ENCODE data around the gene GATM. TPM values are rescaled to one million over a fixed set of nuclear protein-coding genes. Genes with fewer than 3 reads are reported as not detected.
"Not testable (repeated sequence)": the region's sequence is repeated elsewhere in the genome, so short reads cannot be mapped to it uniquely, and the experiment has no call there.

The GATM gene
- total RNA-seq, 3 donors from 2014 or later (not counting 1 experiment from before 2014, with no cell fraction given) = 1.3 to 2.1 (median 2.0) TPM

DNA sequence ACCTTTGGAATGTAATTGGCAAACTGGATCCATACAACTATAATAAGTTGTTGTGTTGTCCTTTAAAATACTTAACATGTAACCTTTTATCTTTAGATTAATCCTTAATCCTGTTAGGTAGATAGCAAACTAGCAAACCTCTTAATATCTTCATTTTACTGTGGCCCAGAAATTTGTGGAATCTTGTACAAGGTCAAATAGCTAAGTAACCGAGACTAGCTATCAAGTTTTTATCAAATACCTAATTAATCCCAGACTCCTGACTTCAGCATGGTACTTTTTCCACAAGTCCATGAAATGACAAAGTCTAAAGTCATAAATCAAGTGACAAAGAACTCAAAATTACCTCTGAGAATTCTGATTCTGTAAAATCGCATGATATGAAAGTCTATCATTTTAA lies 4.4 kb downstream of the GATM start:
- 90% methylated on average over 1 of the region's 2 CpGs for WGBS (ENCODE audit: insufficient coverage)
- ATAC-seq = no peak

DNA sequence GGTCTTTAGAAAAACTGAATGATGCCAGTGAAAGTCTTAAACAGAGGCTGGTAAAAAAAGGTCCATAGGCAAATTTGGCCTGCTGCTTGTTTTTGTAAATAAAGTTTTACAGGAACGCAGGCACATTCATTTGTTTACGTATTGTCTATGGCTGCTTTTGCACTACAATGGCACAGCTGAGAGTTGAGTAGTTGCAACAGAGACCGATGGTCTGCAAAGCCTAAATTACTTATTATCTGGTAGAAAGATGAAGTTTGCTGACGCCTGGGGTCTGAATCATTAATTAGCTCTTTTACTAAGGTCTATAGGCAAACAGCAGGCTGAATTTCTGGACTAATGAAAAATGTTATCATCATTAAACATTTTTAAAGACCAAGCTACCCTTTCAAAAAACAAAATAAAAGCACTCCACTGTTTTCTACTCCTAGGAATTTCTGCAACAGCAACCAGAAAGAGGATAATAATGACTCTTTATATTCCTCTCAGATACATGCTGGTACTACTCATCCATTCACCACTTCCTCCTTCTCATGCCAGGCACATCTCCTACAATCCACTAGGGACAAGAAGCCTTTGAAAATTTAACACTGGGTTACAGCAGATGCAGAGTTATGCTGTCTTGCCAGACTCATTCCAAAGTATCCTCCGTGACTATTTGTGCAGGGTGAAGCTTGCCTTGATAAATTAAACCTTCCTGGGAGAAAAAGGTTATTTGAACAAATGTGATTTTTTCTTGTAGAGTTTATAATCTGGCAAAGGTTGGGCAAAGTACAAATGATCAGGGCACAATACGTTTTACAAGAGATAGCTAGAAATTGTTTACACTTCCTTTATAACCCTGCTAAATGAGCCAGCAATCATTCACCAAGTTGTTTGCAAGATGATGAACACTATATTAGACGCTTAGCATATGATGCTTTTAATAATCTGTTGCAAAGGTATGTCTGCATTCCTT lies 6.0 kb downstream of the GATM start:
- no peaks in the 10 kb centered on the region for H3K4me1 ChIP-seq (ENCODE audit: control insufficient read depth, insufficient read depth, low read length)
- Mint-ChIP-seq H3K36me3 (no peaks in the 10 kb centered on the region), H3K27ac (no peak overlapping the region), H3K27me3 (ENCODE audit: low read depth in 2 of 2) (peaks cover 23 to 24% of the 10 kb centered on the region in 2 donors), H3K4me1 (peaks cover 11 to 13% of the 10 kb centered on the region in 2 donors), H3K9me3 (no peaks in the 10 kb centered on the region), H3K4me3 (no peak overlapping the region)
- no peak overlapping the region for H3K27ac ChIP-seq (ENCODE audit: low read length)
- no peaks in the 10 kb centered on the region for H3K36me3 ChIP-seq (ENCODE audit: control insufficient read depth, insufficient read depth, low read length)
- intact Hi-C loops (cut with micrococcal nuclease) = no loop called here
- TF ChIP-seq, protein P1, sequence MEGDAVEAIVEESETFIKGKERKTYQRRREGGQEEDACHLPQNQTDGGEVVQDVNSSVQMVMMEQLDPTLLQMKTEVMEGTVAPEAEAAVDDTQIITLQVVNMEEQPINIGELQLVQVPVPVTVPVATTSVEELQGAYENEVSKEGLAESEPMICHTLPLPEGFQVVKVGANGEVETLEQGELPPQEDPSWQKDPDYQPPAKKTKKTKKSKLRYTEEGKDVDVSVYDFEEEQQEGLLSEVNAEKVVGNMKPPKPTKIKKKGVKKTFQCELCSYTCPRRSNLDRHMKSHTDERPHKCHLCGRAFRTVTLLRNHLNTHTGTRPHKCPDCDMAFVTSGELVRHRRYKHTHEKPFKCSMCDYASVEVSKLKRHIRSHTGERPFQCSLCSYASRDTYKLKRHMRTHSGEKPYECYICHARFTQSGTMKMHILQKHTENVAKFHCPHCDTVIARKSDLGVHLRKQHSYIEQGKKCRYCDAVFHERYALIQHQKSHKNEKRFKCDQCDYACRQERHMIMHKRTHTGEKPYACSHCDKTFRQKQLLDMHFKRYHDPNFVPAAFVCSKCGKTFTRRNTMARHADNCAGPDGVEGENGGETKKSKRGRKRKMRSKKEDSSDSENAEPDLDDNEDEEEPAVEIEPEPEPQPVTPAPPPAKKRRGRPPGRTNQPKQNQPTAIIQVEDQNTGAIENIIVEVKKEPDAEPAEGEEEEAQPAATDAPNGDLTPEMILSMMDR (IDR thresholded peaks at IDR 0.05) = no peak
- peaks cover 15% of the 10 kb centered on the region for H3K27me3 ChIP-seq (ENCODE audit: control insufficient read depth, insufficient read depth, low read length)
- DNase-seq (no peak), ATAC-seq (no peak)
- no peak overlapping the region for H3K4me3 ChIP-seq (ENCODE audit: low read length)
- no peaks in the 10 kb centered on the region for H3K9me3 ChIP-seq (ENCODE audit: control insufficient read depth, insufficient read depth, low read length)
- 93% methylated on average over 6 of the region's 7 CpGs for WGBS (ENCODE audit: insufficient coverage)

More for the DNA sequence above, 4.4 kb downstream of the GATM start:
- no peak overlapping the region for H3K4me3 Mint-ChIP-seq
- TF ChIP-seq, protein P1 (IDR thresholded peaks at IDR 0.05) = no peak
- no peaks in the 10 kb centered on the region for H3K36me3 Mint-ChIP-seq
- Histone ChIP-seq H3K4me1 (ENCODE audit: control insufficient read depth, insufficient read depth, low read length) (peaks cover 14% of the 10 kb centered on the region), H3K9me3 (ENCODE audit: control insufficient read depth, insufficient read depth, low read length) (no peaks in the 10 kb centered on the region), H3K36me3 (ENCODE audit: control insufficient read depth, insufficient read depth, low read length) (no peaks in the 10 kb centered on the region), H3K27ac (ENCODE audit: low read length) (no peak overlapping the region), H3K4me3 (ENCODE audit: low read length) (no peak overlapping the region), H3K27me3 (ENCODE audit: control insufficient read depth, insufficient read depth, low read length) (peaks cover 28% of the 10 kb centered on the region)
- H3K27me3 Mint-ChIP-seq (ENCODE audit: low read depth in 2 of 2) = peaks cover 30 to 33% of the 10 kb centered on the region in 2 donors
- peaks cover 20 to 24% of the 10 kb centered on the region in 2 donors for H3K4me1 Mint-ChIP-seq
- no peak overlapping the region for H3K27ac Mint-ChIP-seq
- intact Hi-C loops (cut with micrococcal nuclease) = no loop called here
- DNase-seq = no peak
- no peaks in the 10 kb centered on the region for H3K9me3 Mint-ChIP-seq

DNA sequence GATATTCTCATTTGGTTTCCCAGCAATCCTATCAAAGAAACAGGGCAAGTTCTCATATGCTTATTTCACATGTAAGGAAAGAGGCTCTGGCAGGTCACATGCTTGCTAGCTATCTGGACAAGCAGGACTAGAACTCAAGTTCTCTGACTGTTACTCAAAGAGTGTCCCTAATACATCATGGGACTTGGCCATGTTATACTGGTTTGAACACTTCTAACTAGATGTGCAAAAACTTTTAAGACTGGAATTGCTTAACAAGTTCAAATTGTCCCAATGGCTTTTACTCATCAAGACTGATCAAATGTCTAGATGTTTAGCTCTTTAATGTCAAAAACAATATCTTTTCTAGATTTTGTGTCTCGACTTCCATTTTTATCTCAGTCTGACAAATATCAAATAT lies 6.8 kb downstream of the GATM start:
- ATAC-seq (no peak), DNase-seq (no peak)
- H3K27me3 Mint-ChIP-seq (ENCODE audit: low read depth in 2 of 2) = peaks cover 17% of the 10 kb centered on the region in 2 donors
- H3K27me3 ChIP-seq (ENCODE audit: control insufficient read depth, insufficient read depth, low read length) = peaks cover 9% of the 10 kb centered on the region
- no peak overlapping the region for H3K27ac Mint-ChIP-seq
- H3K36me3 ChIP-seq (ENCODE audit: control insufficient read depth, insufficient read depth, low read length) = no peaks in the 10 kb centered on the region
- H3K4me1 Mint-ChIP-seq = peaks cover 5% of the 10 kb centered on the region in 2 donors
- intact Hi-C loops (cut with micrococcal nuclease) = no loop called here
- 92% methylated on average over 1 of the region's 1 CpG for WGBS (ENCODE audit: insufficient coverage)
- no peak overlapping the region for H3K27ac ChIP-seq (ENCODE audit: low read length)
- no peaks in the 10 kb centered on the region for H3K9me3 ChIP-seq (ENCODE audit: control insufficient read depth, insufficient read depth, low read length)
- H3K9me3 Mint-ChIP-seq = no peaks in the 10 kb centered on the region
- TF ChIP-seq, protein P1 (IDR thresholded peaks at IDR 0.05) = no peak
- H3K4me3 Mint-ChIP-seq = no peak overlapping the region
- H3K4me1 ChIP-seq (ENCODE audit: control insufficient read depth, insufficient read depth, low read length) = no peaks in the 10 kb centered on the region
- H3K36me3 Mint-ChIP-seq = no peaks in the 10 kb centered on the region
- no peak overlapping the region for H3K4me3 ChIP-seq (ENCODE audit: low read length)

DNA sequence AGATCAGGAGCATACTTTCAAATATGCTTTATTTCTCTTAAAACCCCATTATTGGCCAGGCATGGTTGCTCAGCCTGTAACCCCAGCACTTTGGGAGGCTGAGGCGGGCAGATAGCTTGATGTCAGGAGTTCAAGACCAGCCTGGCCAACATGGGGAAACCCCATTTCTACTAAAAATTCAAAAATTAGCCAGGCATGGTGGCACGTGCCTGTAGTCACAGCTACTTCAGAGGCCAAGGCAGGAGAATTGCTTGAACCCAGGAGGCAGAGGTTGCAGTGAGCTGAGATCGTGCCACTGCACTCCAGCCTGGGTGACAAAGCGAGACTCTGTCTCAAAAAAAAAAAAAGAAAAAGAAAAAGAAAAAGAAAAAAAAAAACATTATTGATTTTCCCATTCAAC lies 8.3 kb downstream of the GATM start:
- H3K36me3 Mint-ChIP-seq; H3K4me3 ChIP-seq (ENCODE audit: low read length); H3K4me3 Mint-ChIP-seq; H3K27me3 ChIP-seq (ENCODE audit: control insufficient read depth, insufficient read depth, low read length); H3K9me3 Mint-ChIP-seq; intact Hi-C loops (cut with micrococcal nuclease); ATAC-seq; H3K9me3 ChIP-seq (ENCODE audit: control insufficient read depth, insufficient read depth, low read length); H3K27me3 Mint-ChIP-seq (ENCODE audit: low read depth in 2 of 2); H3K27ac ChIP-seq (ENCODE audit: low read length); H3K36me3 ChIP-seq (ENCODE audit: control insufficient read depth, insufficient read depth, low read length); H3K4me1 ChIP-seq (ENCODE audit: control insufficient read depth, insufficient read depth, low read length); H3K27ac Mint-ChIP-seq; H3K4me1 Mint-ChIP-seq; DNase-seq: not testable (repeated sequence)
- 93% methylated on average over 2 of the region's 4 CpGs for WGBS (ENCODE audit: insufficient coverage)

DNA sequence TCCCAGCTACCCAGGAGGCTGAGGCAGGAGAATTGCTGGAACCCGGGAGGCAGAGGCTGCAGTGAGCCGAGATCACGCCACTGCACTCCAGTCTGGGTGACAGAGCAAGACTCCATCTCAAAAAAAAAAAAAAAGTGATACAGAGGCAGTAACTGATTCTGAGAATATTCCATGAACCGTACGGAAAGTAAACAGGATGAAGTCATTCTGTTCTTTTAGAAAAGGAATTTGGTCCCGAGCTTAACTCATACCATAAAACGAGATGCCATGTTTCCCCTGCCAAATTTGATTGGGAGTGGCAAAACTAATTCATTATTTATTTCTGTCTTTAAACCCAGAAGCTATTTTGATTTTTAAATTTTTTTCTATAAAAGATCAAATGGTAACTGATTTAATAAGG lies 11.1 kb downstream of the GATM start:
- DNase-seq; H3K36me3 Mint-ChIP-seq; H3K9me3 Mint-ChIP-seq; H3K4me3 ChIP-seq (ENCODE audit: low read length); H3K4me3 Mint-ChIP-seq; H3K4me1 Mint-ChIP-seq; H3K27me3 ChIP-seq (ENCODE audit: control insufficient read depth, insufficient read depth, low read length); ATAC-seq; H3K27ac ChIP-seq (ENCODE audit: low read length); intact Hi-C loops (cut with micrococcal nuclease); H3K27ac Mint-ChIP-seq; H3K4me1 ChIP-seq (ENCODE audit: control insufficient read depth, insufficient read depth, low read length); H3K36me3 ChIP-seq (ENCODE audit: control insufficient read depth, insufficient read depth, low read length); H3K27me3 Mint-ChIP-seq (ENCODE audit: low read depth in 2 of 2); H3K9me3 ChIP-seq (ENCODE audit: control insufficient read depth, insufficient read depth, low read length): not testable (repeated sequence)
- WGBS (ENCODE audit: insufficient coverage) = 92% methylated on average over 7 of the region's 7 CpGs

All from natural killer cell (primary cell).